Inflammatory macrophage (primary cell): Measurements from ENCODE around the gene AIFM3.

Experiments
- DNase-seq, 2 donors: peaks; one replicate each; pipeline ENCODE4 v3.0.0-alpha.2; 2020 to 2022

AIFM3 gene

GRCh38 chr22:20959578-20960461 lies 7.2 kb upstream of the AIFM3 start:
- DNase-seq, result no peak

- DNase-seq, result no peak
These were observed 6.4 kb upstream of the AIFM3 start for GRCh38 chr22:20960609-20961008.

- DNase-seq, result no peak
These were observed 4.5 kb upstream of the AIFM3 start for GRCh38 chr22:20962491-20962945.

GRCh38 chr22:20963201-20964052 lies 3.6 kb upstream of the AIFM3 start:
- DNase-seq, result no peak

GRCh38 chr22:20964090-20964798 lies 2.8 kb upstream of the AIFM3 start:
- DNase-seq, result no peak

GRCh38 chr22:20964799-20965103 lies 2.3 kb upstream of the AIFM3 start:
- no peak for DNase-seq

- no peak for DNase-seq
These were observed 1.8 kb upstream of the AIFM3 start for GRCh38 chr22:20965104-20965887.

- no peak for DNase-seq
These were observed 883 bp upstream of the AIFM3 start for GRCh38 chr22:20965888-20966855.

GRCh38 chr22:20967697-20968211 lies 699 bp downstream of the AIFM3 start:
- no peak for DNase-seq

GRCh38 chr22:20968281-20968977 lies 1.4 kb downstream of the AIFM3 start:
- DNase-seq, result peak; percentile 59 to 66

GRCh38 chr22:20970939-20971657 lies 4.0 kb downstream of the AIFM3 start:
- no peak for DNase-seq

- peak; percentile 63 to 72 for DNase-seq
These were observed 5.1 kb downstream of the AIFM3 start for GRCh38 chr22:20972014-20972694.

- no peak for DNase-seq
These were observed 6.0 kb downstream of the AIFM3 start for GRCh38 chr22:20972933-20973577.

- DNase-seq, result no peak
These were observed 6.7 kb downstream of the AIFM3 start for GRCh38 chr22:20973634-20974286.

GRCh38 chr22:20974336-20974955 lies 7.4 kb downstream of the AIFM3 start:
- no peak for DNase-seq

GRCh38 chr22:20975541-20976290 lies 8.7 kb downstream of the AIFM3 start:
- DNase-seq, result no peak
